HepG2 (cell line): ENCODE measurements around the gene OAT. TPM values are rescaled to one million over a fixed set of nuclear protein-coding genes. Genes with fewer than 3 reads are reported as not detected.

Experiments used
- CEBPB ChIP-seq: IDR thresholded peaks from 2 replicates; pipeline ENCODE4 v1.6.1; 2011; ENCODE audit warnings: low read depth, low read length, improper control_type of control experiment, borderline replicate concordance
- HMGXB4 ChIP-seq, 2 experiments: sonication (generic) in 1 of 2; formaldehyde crosslinking in 1 of 2; IDR thresholded peaks; 2 replicates each; pipeline versions ENCODE4 v1.4.0 to v1.6.1; 2018 to 2020; ENCODE audit warnings: missing genetic modification reagents in 2 of 2, borderline replicate concordance in 1 of 2, low read depth in 1 of 2, mild to moderate bottlenecking in 1 of 2, missing biosample characterization in 1 of 2
- HOXA9 ChIP-seq: sonication (generic); formaldehyde crosslinking; IDR thresholded peaks from 2 replicates; pipeline ENCODE4 v1.8.1; 2022; ENCODE audit warnings: missing genetic modification reagents, mild to moderate bottlenecking, moderate library complexity, borderline replicate concordance
- JARID2 ChIP-seq: sonication (generic); formaldehyde crosslinking; IDR thresholded peaks from 2 replicates; pipeline ENCODE4 v1.8.1; 2023; ENCODE audit warnings: missing genetic modification reagents, inconsistent platforms; ENCODE audit not compliant: insufficient replicate concordance
- MTA3 ChIP-seq: sonication (generic); formaldehyde crosslinking; IDR thresholded peaks from 2 replicates; pipeline ENCODE4 v1.4.0; 2020; ENCODE audit warnings: missing genetic modification reagents
- PHF5A ChIP-seq: IDR thresholded peaks from one replicate; pipeline ENCODE4 v1.6.1; 2018; ENCODE audit warnings: low read depth, missing genetic modification reagents; ENCODE audit not compliant: unreplicated experiment
- PREB ChIP-seq: sonication (generic); formaldehyde crosslinking; IDR thresholded peaks from 2 replicates; pipeline ENCODE4 v1.4.0; 2020; ENCODE audit warnings: missing genetic modification reagents
- XBP1 ChIP-seq: sonication (generic); formaldehyde crosslinking; IDR thresholded peaks from 2 replicates; pipeline ENCODE4 v1.5.0; 2020; ENCODE audit warnings: missing genetic modification reagents
- ZFY ChIP-seq: sonication (generic); formaldehyde crosslinking; IDR thresholded peaks from 2 replicates; pipeline ENCODE4 v1.4.0; 2020; ENCODE audit warnings: missing genetic modification reagents
- ZMAT3 ChIP-seq: sonication (generic); formaldehyde crosslinking; conservative IDR thresholded peaks from 2 replicates; pipeline ENCODE4 v1.7.0; 2021; ENCODE audit warnings: missing genetic modification reagents
- ZNF292 ChIP-seq: sonication (generic); formaldehyde crosslinking; IDR thresholded peaks from 2 replicates; pipeline ENCODE4 v1.8.1; 2022; ENCODE audit warnings: mild to moderate bottlenecking, low read depth, missing genetic modification reagents, borderline replicate concordance
- ZNF354B ChIP-seq: sonication (generic); formaldehyde crosslinking; IDR thresholded peaks from 2 replicates; pipeline ENCODE4 v1.8.0; 2022; ENCODE audit warnings: mild to moderate bottlenecking, missing genetic modification reagents
- ZNF430 ChIP-seq: sonication (generic); formaldehyde crosslinking; IDR thresholded peaks from 2 replicates; pipeline ENCODE4 v1.9.0; 2021; ENCODE audit warnings: mild to moderate bottlenecking, missing genetic modification reagents
- ZNF607 ChIP-seq: sonication (generic); formaldehyde crosslinking; IDR thresholded peaks from 2 replicates; pipeline ENCODE4 v1.5.1; 2020; ENCODE audit warnings: missing genetic modification reagents, mild to moderate bottlenecking, borderline replicate concordance
- ZNF670 ChIP-seq: sonication (generic); formaldehyde crosslinking; IDR thresholded peaks from 2 replicates; pipeline ENCODE4 v1.8.0; 2022; ENCODE audit warnings: mild to moderate bottlenecking, missing genetic modification reagents, borderline replicate concordance
- ZNF788 ChIP-seq: sonication (generic); formaldehyde crosslinking; IDR thresholded peaks from 2 replicates; pipeline ENCODE4 v1.5.0; 2020; ENCODE audit warnings: mild to moderate bottlenecking, missing genetic modification reagents, borderline replicate concordance
- ZNF790 ChIP-seq: sonication (generic); formaldehyde crosslinking; IDR thresholded peaks from 2 replicates; pipeline ENCODE4 v1.8.0; 2022; ENCODE audit warnings: missing genetic modification reagents, mild to moderate bottlenecking, borderline replicate concordance
- polyA plus RNA-seq, 8 experiments: library from polyadenylated mRNA; depleted of rRNA in 3 of 8; stranded (reverse) in 7 of 8; unstranded in 1 of 8; fragments of >200 nt; fragmentation: Illumina TruSeq in 4 of 8; extraction: Trizol in 4 of 8; gene quantifications; 2 replicates each; pipeline versions ENCODE4 v1.2.1 to v1.2.3, GENCODE V29; 2011 to 2016; ENCODE audit warnings: low read depth in 4 of 8, missing spikeins in 1 of 8, mixed read lengths in 1 of 8; ENCODE audit not compliant: insufficient read depth in 1 of 8
- total RNA-seq, 5 experiments: library from RNA; depleted of rRNA; stranded (reverse); fragments of >200 nt; fragmentation: Illumina TruSeq; extraction: Trizol; gene quantifications; 2 replicates each; pipeline ENCODE4 v1.2.3, GENCODE V29; 2016; ENCODE audit warnings: low read depth in 1 of 5
- TF ChIP-seq, protein P1 (sequence below): sonication (generic); formaldehyde crosslinking; IDR thresholded peaks from 2 replicates; pipeline ENCODE4 v1.4.0; 2020; ENCODE audit warnings: mild to moderate bottlenecking, missing genetic modification reagents
- TF ChIP-seq, protein P2 (sequence below): sonication (generic); formaldehyde crosslinking; IDR thresholded peaks from 2 replicates; pipeline ENCODE4 v1.9.0; 2021; ENCODE audit warnings: missing genetic modification reagents, mild to moderate bottlenecking, borderline replicate concordance
- TF ChIP-seq, protein P3 (sequence below): sonication (generic); formaldehyde crosslinking; IDR thresholded peaks from 2 replicates; pipeline ENCODE4 v1.4.0; 2020; ENCODE audit warnings: missing genetic modification reagents, borderline replicate concordance

OAT gene
- total and polyA plus RNA-seq, 2 of the 13 experiments (the other 11 are each of a cell fraction or from before 2014, with no cell fraction given) = 87.8 to 96.7 TPM

- TF ChIP-seq ZNF788 (peak; percentile 25; the same call in 1 of the 2 replicates), HMGXB4 (CRISPR knock-in tag; IDR thresholded peaks at IDR 0.05; ENCODE audit: borderline replicate concordance in 1 of 2, low read depth in 1 of 2) (peak in 1 of 2 experiments; percentile 17; a peak in 1 of 4 replicates), PHF5A (CRISPR knock-in tag) (no peak), CEBPB (no peak), ZNF670 (CRISPR knock-in tag) (no peak), ZFY (CRISPR knock-in tag) (no peak), ZNF354B (no peak), ZMAT3 (CRISPR knock-in tag) (0 out of 2 replicates have a peak, but pooled peaks have one; percentile 11), XBP1 (CRISPR knock-in tag) (no peak), HOXA9 (CRISPR knock-in tag) (no peak), ZNF790 (CRISPR knock-in tag) (no peak), ZNF607 (CRISPR knock-in tag) (peak; percentile 42; the same call in 1 of the 2 replicates), MTA3 (no peak), PREB (no peak), JARID2 (CRISPR knock-in tag) (no peak), ZNF292 (no peak), ZNF430 (CRISPR knock-in tag) (peak; percentile 52; the same call in 1 of the 2 replicates)
- TF ChIP-seq, protein P1, sequence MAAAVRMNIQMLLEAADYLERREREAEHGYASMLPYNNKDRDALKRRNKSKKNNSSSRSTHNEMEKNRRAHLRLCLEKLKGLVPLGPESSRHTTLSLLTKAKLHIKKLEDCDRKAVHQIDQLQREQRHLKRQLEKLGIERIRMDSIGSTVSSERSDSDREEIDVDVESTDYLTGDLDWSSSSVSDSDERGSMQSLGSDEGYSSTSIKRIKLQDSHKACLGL = no peak
- TF ChIP-seq, protein P2, sequence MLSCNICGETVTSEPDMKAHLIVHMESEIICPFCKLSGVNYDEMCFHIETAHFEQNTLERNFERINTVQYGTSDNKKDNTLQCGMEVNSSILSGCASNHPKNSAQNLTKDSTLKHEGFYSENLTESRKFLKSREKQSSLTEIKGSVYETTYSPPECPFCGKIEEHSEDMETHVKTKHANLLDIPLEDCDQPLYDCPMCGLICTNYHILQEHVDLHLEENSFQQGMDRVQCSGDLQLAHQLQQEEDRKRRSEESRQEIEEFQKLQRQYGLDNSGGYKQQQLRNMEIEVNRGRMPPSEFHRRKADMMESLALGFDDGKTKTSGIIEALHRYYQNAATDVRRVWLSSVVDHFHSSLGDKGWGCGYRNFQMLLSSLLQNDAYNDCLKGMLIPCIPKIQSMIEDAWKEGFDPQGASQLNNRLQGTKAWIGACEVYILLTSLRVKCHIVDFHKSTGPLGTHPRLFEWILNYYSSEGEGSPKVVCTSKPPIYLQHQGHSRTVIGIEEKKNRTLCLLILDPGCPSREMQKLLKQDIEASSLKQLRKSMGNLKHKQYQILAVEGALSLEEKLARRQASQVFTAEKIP (CRISPR knock-in tag) = no peak
- TF ChIP-seq, protein P3, sequence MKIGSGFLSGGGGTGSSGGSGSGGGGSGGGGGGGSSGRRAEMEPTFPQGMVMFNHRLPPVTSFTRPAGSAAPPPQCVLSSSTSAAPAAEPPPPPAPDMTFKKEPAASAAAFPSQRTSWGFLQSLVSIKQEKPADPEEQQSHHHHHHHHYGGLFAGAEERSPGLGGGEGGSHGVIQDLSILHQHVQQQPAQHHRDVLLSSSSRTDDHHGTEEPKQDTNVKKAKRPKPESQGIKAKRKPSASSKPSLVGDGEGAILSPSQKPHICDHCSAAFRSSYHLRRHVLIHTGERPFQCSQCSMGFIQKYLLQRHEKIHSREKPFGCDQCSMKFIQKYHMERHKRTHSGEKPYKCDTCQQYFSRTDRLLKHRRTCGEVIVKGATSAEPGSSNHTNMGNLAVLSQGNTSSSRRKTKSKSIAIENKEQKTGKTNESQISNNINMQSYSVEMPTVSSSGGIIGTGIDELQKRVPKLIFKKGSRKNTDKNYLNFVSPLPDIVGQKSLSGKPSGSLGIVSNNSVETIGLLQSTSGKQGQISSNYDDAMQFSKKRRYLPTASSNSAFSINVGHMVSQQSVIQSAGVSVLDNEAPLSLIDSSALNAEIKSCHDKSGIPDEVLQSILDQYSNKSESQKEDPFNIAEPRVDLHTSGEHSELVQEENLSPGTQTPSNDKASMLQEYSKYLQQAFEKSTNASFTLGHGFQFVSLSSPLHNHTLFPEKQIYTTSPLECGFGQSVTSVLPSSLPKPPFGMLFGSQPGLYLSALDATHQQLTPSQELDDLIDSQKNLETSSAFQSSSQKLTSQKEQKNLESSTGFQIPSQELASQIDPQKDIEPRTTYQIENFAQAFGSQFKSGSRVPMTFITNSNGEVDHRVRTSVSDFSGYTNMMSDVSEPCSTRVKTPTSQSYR (CRISPR knock-in tag) = no peak
Observed at GRCh38 chr10:124417895-124418725, 613 bp downstream of the OAT start (continued).
